GM18873 (cell line): ENCODE data around the gene DCDC2B.
A peak's percentile ranks its signal among the peaks of the same experiment; 100 is the strongest.

Experiments used
- ATAC-seq: cut with Tn5 transposase; IDR thresholded peaks from one replicate; pipeline ENCODE4 v1.9.1; 2021; ENCODE audit warnings: mild to moderate bottlenecking, moderate library complexity, moderate number of reproducible peaks; ENCODE audit not compliant: unreplicated experiment, low FRiP score

Gene DCDC2B

GRCh38 chr1:32221980-32222755, 13.3 kb downstream of the DCDC2B start, which contains the start of the genes EIF3I and TMEM234:
TSS of gene EIF3I (plus strand) at chr1:32222407. CDS start at chr1:32222442, 35 bp downstream.
TSS of gene TMEM234 (minus strand) at chr1:32222353. CDS start at chr1:32222322, 31 bp downstream.
- peak; percentile 68 for ATAC-seq

GRCh38 chr1:32223683-32224082, 14.8 kb downstream of the DCDC2B start:
- ATAC-seq, result no peak

- ATAC-seq, result no peak
Measured at GRCh38 chr1:32224285-32224684, 15.4 kb downstream of the DCDC2B start.

- no peak for ATAC-seq
Measured at GRCh38 chr1:32228771-32229170, 19.9 kb downstream of the DCDC2B start.

GRCh38 chr1:32231843-32232432, 23.0 kb downstream of the DCDC2B start:
- ATAC-seq, result no peak

- no peak for ATAC-seq
Measured at GRCh38 chr1:32232558-32233304, 23.8 kb downstream of the DCDC2B start.

- ATAC-seq, result no peak
Measured at GRCh38 chr1:32234792-32235191, 25.9 kb downstream of the DCDC2B start.

GRCh38 chr1:32239337-32239736, 30.4 kb downstream of the DCDC2B start:
- no peak for ATAC-seq

- no peak for ATAC-seq
Measured at GRCh38 chr1:32239790-32240139, 30.9 kb downstream of the DCDC2B start.

- no peak for ATAC-seq
Measured at GRCh38 chr1:32240140-32240951, 31.5 kb downstream of the DCDC2B start.

GRCh38 chr1:32241001-32241763, 32.3 kb downstream of the DCDC2B start:
- no peak for ATAC-seq

- ATAC-seq, result no peak
Measured at GRCh38 chr1:32242341-32242851, 33.5 kb downstream of the DCDC2B start.

- no peak for ATAC-seq
Measured at GRCh38 chr1:32246888-32247273, 38.0 kb downstream of the DCDC2B start, which contains the start of gene FAM167B. TSS of gene FAM167B (plus strand) at chr1:32247222. CDS start at chr1:32247422, 200 bp downstream.

- no peak for ATAC-seq
Measured at GRCh38 chr1:32247452-32247851, 38.6 kb downstream of the DCDC2B start.

- ATAC-seq, result no peak
Measured at GRCh38 chr1:32247983-32248889, 39.3 kb downstream of the DCDC2B start.

- peak; percentile 39 for ATAC-seq
Measured at GRCh38 chr1:32249831-32250525, 41.1 kb downstream of the DCDC2B start.

- ATAC-seq, result no peak
Measured at GRCh38 chr1:32250893-32251716, 42.2 kb downstream of the DCDC2B start, which contains the start of gene LCK. TSS of gene LCK (plus strand) at chr1:32251265. CDS start at chr1:32274330, 23,065 bp downstream.
